NB4 (cell line): ENCODE data around the gene SARS1.
A peak's percentile ranks its signal among the peaks of the same experiment; 100 is the strongest.

Experiments
- DNase-seq: peaks from one replicate; pipeline ENCODE4 v3.0.0; 2010; ENCODE audit warnings: low read depth
- H3K4me3 ChIP-seq: one replicate; pipeline ENCODE4 v1.5.1; 2011; ENCODE audit warnings: mild to moderate bottlenecking, low read depth, low read length, moderate library complexity
- CTCF ChIP-seq: IDR thresholded peaks from one replicate; pipeline ENCODE4 v1.5.1; 2012; ENCODE audit warnings: low read depth, low read length
- MAX ChIP-seq: IDR thresholded peaks from 2 replicates; pipeline ENCODE4 v1.6.1; 2011; ENCODE audit warnings: low read depth, low read length
- MYC ChIP-seq: IDR thresholded peaks from 2 replicates; pipeline ENCODE4 v1.6.1; 2011; ENCODE audit warnings: low read depth, low read length
- POLR2A ChIP-seq: IDR thresholded peaks from 2 replicates; pipeline ENCODE4 v1.6.1; 2011; ENCODE audit warnings: mild to moderate bottlenecking; ENCODE audit not compliant: insufficient read length; ENCODE audit errors: extremely low read depth

The SARS1 gene

GRCh38 chr1:109240158-109241152, 26.7 kb downstream of the SARS1 start:
- peak; percentile 40 for DNase-seq
- H3K4me3 ChIP-seq: no peak overlapping the region
- TF ChIP-seq CTCF: no peak
- TF ChIP-seq POLR2A: no peak
- TF ChIP-seq MYC: no peak
- TF ChIP-seq MAX: no peak

GRCh38 chr1:109241344-109241743, 27.6 kb downstream of the SARS1 start:
- DNase-seq: no peak
- TF ChIP-seq POLR2A (no peak), MAX (no peak), MYC (no peak), CTCF (no peak)
- H3K4me3 ChIP-seq: no peak overlapping the region

GRCh38 chr1:109241841-109242345, 28.2 kb downstream of the SARS1 start:
- H3K4me3 ChIP-seq: no peak overlapping the region
- DNase-seq: no peak
- TF ChIP-seq MYC (no peak), POLR2A (no peak), MAX (no peak), CTCF (no peak)

- DNase-seq: no peak
- H3K4me3 ChIP-seq: no peak overlapping the region
- no peak for TF ChIP-seq CTCF
- no peak for TF ChIP-seq POLR2A
- no peak for TF ChIP-seq MYC
- TF ChIP-seq MAX: no peak
Observed at GRCh38 chr1:109242387-109242786, 28.7 kb downstream of the SARS1 start.

GRCh38 chr1:109243221-109243620, 29.5 kb downstream of the SARS1 start:
- H3K4me3 ChIP-seq: no peak overlapping the region
- TF ChIP-seq POLR2A: no peak
- no peak for TF ChIP-seq CTCF
- no peak for TF ChIP-seq MYC
- no peak for TF ChIP-seq MAX
- DNase-seq: no peak
